Measurements from ENCODE around the gene ALCAM.

Gene ALCAM

DNA sequence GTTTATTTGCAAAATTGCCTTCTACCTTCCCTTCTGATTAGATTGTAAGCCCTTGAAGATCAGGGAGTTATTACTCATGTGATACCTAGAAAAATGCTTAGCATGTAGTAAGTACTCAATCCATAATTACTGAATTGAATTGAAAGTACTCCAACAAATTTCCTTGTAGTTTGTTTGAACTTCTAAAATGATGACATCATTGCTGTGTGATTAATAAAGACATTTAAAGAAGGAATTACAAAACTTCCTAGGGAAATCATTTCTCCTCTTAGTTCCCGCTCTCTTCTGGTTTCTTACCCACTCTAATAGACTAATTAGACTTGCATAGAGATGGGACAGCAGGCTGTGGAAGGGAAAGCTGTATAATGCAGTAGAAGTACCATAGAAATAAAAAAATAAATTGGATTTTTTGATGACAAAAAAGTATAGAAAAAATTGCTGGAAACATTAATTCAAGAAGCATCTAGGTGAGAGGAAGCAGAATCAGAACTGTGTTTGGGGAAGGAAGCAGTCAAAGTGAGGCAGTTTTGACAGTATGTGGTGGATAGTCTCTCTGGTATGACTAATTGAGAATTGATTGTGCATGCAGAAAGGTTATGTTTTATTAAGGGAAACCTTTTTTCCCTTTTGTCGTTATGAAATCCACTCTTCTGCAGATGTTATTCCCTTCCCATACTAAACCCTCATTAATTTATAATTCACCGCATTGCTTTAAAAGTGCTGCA, 93.0 kb downstream of the ALCAM start:
- no peak for DNase-seq (ENCODE audit: low spot score)
- TF ChIP-seq, protein P1, sequence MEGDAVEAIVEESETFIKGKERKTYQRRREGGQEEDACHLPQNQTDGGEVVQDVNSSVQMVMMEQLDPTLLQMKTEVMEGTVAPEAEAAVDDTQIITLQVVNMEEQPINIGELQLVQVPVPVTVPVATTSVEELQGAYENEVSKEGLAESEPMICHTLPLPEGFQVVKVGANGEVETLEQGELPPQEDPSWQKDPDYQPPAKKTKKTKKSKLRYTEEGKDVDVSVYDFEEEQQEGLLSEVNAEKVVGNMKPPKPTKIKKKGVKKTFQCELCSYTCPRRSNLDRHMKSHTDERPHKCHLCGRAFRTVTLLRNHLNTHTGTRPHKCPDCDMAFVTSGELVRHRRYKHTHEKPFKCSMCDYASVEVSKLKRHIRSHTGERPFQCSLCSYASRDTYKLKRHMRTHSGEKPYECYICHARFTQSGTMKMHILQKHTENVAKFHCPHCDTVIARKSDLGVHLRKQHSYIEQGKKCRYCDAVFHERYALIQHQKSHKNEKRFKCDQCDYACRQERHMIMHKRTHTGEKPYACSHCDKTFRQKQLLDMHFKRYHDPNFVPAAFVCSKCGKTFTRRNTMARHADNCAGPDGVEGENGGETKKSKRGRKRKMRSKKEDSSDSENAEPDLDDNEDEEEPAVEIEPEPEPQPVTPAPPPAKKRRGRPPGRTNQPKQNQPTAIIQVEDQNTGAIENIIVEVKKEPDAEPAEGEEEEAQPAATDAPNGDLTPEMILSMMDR (IDR thresholded peaks at IDR 0.05): no peak
- no peak overlapping the region for H3K27ac ChIP-seq
- no peak overlapping the region for H3K4me3 ChIP-seq

DNA sequence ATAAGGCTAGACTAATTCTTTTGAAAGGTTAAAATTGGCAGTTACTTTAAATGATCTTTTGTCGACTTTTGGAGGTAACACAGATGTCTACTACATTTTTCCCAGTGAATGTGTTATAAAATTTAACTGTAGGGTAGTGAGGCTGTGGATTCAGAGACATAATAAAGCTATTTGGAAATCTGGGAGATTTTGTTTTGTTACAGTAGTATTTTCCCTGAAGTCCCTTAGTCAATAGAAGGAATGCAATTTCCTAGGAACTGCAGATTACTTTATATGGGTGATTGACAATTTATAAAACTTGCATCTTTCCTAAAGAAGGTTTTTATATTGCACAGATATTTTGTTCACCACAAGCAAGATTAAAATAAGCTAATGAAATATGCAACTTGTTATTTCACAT, 96.9 kb downstream of the ALCAM start:
- TF ChIP-seq, protein P1 (IDR thresholded peaks at IDR 0.05): no peak

DNA sequence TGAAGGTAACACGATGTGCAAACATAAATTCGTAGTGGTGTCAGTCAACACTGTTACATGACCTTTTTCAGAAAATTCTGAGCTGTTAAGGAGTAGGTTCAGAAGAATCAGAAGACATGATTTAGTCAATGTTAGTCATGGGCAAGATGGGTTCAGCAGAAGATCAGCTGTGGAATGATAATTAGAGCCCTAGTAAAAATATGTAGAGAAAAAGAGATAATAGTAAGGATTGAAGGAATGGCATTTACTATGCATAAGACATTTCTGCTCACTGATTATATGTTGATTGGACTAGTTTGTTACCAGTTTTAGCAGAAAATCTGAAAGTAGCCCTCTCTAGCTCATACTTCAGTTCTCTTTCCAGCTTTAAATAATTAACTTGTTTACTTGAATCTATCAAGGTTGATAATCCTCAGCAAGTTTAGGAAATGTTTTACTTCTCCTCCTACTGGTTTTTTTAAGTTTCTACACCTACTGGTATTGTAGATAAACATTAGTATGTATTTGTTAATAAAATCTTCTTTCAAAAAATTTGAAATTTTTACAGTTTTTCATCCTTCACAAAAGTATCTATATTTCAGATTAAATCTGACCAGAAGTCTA, 98.6 kb downstream of the ALCAM start:
- H3K4me3 ChIP-seq: no peak overlapping the region

More for the DNA sequence above, 96.9 kb downstream of the ALCAM start:
- Histone ChIP-seq H3K27ac (no peak overlapping the region), H3K4me3 (no peak overlapping the region)
- DNase-seq (ENCODE audit: low spot score): no peak

DNA sequence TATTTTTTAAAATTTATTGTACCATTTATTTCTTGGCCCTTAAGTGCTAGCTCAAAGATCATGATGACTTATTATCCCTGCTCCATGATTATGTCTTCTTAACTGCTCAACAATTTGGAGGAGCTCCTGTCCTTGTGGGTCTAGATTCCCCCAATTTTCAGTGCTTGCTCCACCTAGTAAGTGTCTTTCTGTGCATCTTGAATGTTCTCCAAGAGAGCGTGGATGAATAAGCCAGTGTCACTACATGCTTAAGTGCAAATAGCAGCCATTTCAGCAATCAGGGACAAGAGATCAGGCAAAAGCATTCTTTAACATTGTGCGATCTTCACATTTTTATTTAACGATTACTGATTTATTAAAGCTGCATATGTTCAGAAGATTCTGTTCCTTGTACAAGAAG, 99.4 kb downstream of the ALCAM start:
- no peak for DNase-seq (ENCODE audit: low spot score)
- Histone ChIP-seq H3K27ac (no peak overlapping the region), H3K4me3 (no peak overlapping the region)
- TF ChIP-seq, protein P1 (IDR thresholded peaks at IDR 0.05): no peak

More for the DNA sequence above, 98.6 kb downstream of the ALCAM start:
- no peak overlapping the region for H3K27ac ChIP-seq
- TF ChIP-seq, protein P1 (IDR thresholded peaks at IDR 0.05): no peak
- DNase-seq (ENCODE audit: low spot score): no peak

DNA sequence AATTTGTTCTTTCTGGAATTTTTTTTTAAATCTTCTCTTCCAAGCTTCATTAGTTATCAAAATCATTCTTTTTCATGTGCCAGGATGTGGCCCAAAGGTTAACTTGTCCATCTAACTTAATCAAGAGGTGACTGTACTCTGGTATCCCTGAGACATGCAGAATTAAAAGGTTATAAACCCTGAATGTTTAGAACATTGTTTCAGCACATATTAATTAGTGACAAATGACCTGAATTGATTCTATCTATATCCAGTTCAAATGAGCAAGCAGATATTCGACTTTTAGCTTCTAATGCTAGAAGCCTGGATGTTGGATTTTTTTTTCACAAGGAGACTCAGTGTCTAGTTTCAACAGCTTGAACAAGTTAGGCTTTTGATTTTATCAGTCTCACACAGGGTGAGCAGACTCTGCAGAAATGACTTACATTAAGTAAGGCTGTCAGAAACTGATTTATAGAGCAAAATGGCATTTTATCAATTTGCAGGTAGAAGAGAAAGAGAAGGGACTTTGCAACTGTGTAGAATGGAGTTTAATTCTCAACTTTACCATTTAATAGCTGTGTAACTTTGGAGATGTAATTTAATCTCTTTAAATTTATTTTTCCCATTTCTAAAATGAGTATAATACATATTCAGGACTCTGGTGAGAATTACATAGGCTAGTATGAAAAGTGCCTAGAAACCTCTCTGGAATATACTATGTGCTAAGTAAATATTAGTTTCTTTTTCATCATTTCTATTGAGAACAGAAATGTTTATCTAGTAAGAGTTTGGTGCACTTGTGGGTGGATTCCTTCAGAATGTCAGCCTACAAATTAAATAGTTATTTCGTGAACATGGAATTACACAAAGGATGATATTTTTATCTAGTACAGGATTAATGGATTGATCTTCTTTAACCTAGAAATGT, 100.0 kb downstream of the ALCAM start:
- Histone ChIP-seq H3K4me3 (no peak overlapping the region), H3K27ac (no peak overlapping the region)
- TF ChIP-seq, protein P1 (IDR thresholded peaks at IDR 0.05): no peak
- DNase-seq (ENCODE audit: low spot score): no peak

DNA sequence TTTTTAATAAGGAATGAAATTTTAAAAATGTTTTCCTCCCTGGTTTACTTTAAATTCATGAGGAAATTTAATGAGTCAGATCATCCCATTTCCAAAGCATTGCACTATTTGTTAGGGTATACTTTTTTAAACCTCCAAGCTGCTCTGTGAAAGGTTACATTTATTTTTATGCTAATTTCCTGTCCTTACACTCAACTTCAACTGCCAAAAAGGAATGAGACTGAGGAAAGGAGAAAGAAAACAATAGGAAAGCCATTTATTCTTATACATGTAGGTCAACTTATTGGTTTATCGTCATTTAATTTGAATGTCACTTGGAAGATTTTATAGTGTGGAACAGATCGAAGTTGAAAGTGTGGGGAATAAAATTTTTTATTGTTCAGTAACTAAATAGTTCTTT, 104.1 kb downstream of the ALCAM start:
- TF ChIP-seq, protein P1 (IDR thresholded peaks at IDR 0.05): no peak
- H3K4me3 ChIP-seq: no peak overlapping the region
- no peak overlapping the region for H3K27ac ChIP-seq
- no peak for DNase-seq (ENCODE audit: low spot score)

Data from coronary artery (tissue), 2 donors.